A673 (cell line): Measurements from ENCODE around the gene RAB11A. TPM values are rescaled to one million over a fixed set of nuclear protein-coding genes. Genes with fewer than 3 reads are reported as not detected.

Experiments used
- BruUV-seq: library from RNA; stranded (reverse); fragments of 400-500 nt; replicated peaks from 2 replicates; lab custom pipeline; 2021; lab: Mats Ljungman, UMichigan
- CTCF ChIA-PET: fragments of 300-600 bp; sonication (Branson Sonifier 250); formaldehyde crosslinking; loops from one replicate; lab custom pipeline; 2022; ENCODE audit warnings: antibody characterized with exemption; lab: Charles Lee
- POLR2A ChIA-PET: fragments of 300-600 bp; sonication (Branson Sonifier 250); formaldehyde crosslinking; loops from one replicate; lab custom pipeline; 2022; ENCODE audit warnings: antibody characterized with exemption; ENCODE audit not compliant: low non-redundant PET; lab: Charles Lee
- DNase-seq: peaks from one replicate; pipeline ENCODE4 v3.0.0-alpha.2; 2015; ENCODE audit warnings: low spot score
- H3K27ac ChIP-seq: fragments of 200-600 bp; sonication (generic); 2 replicates; pipeline ENCODE4 v1.5.1; 2016; ENCODE audit warnings: mixed run types, low read depth, mild to moderate bottlenecking, mixed read lengths, antibody characterized with exemption, low read length; ENCODE audit not compliant: poor library complexity, severe bottlenecking
- H3K27me3 ChIP-seq: fragments of 200-600 bp; sonication (generic); replicated peaks from 2 replicates; pipeline ENCODE4 v1.6.1; 2017; ENCODE audit warnings: mixed run types, low read depth, mild to moderate bottlenecking, mixed read lengths, antibody characterized with exemption, low read length; ENCODE audit not compliant: insufficient read depth, poor library complexity
- H3K36me3 ChIP-seq: fragments of 200-600 bp; sonication (generic); 2 replicates; pipeline ENCODE4 v1.6.1; 2016; ENCODE audit warnings: mixed run types, mild to moderate bottlenecking, mixed read lengths, antibody characterized with exemption, low read length; ENCODE audit not compliant: insufficient read depth, poor library complexity, severe bottlenecking
- H3K4me1 ChIP-seq: fragments of 200-600 bp; sonication (generic); 2 replicates; pipeline ENCODE4 v1.6.1; 2017; ENCODE audit warnings: mixed run types, mild to moderate bottlenecking, mixed read lengths, antibody characterized with exemption, low read length; ENCODE audit not compliant: insufficient read depth, poor library complexity, severe bottlenecking
- H3K4me3 ChIP-seq: fragments of 200-600 bp; sonication (generic); 2 replicates; pipeline ENCODE4 v1.5.1; 2016; ENCODE audit warnings: low read depth, mixed run types, mild to moderate bottlenecking, mixed read lengths, low read length; ENCODE audit not compliant: poor library complexity, severe bottlenecking
- H3K9me3 ChIP-seq: fragments of 200-600 bp; sonication (generic); 2 replicates; pipeline ENCODE4 v1.6.1; 2016; ENCODE audit warnings: mixed run types, low read depth, mild to moderate bottlenecking, mixed read lengths, antibody characterized with exemption, low read length; ENCODE audit not compliant: poor library complexity, severe bottlenecking
- CTCF ChIP-seq: fragments of 300-800, 200-600 bp; sonication (generic); conservative IDR thresholded peaks from 2 replicates; pipeline ENCODE4 v1.5.1; 2017; ENCODE audit warnings: low read depth, mild to moderate bottlenecking, antibody characterized with exemption, low read length, moderate library complexity, mixed read lengths
- EZH2 ChIP-seq: fragments of 200-600 bp; sonication (generic); IDR thresholded peaks from 2 replicates; pipeline ENCODE4 v1.6.1; 2017; ENCODE audit warnings: borderline replicate concordance, low read depth, mild to moderate bottlenecking, mixed read lengths, antibody characterized with exemption, low read length; ENCODE audit not compliant: poor library complexity, severe bottlenecking
- intact Hi-C: fragments of 100-400 bp; cut with micrococcal nuclease; formaldehyde crosslinking; loops from one replicate; pipeline ENCODE4 v1.10.0; 2022; ENCODE audit not compliant: unreplicated experiment
- total RNA-seq: library from RNA; stranded (reverse); gene quantifications from 2 replicates; pipeline ENCODE4 v1.2.3, GENCODE V29; 2021

Gene RAB11A
- total RNA-seq, 1 experiment from 2014 or later, result 227 TPM

GRCh38 chr15:65921780-65922179 lies 52.5 kb downstream of the RAB11A start:
- Histone ChIP-seq H3K27me3 (no peaks in the 10 kb centered on the region), H3K4me1 (no peaks in the 10 kb centered on the region), H3K4me3 (no peak overlapping the region), H3K27ac (no peak overlapping the region), H3K36me3 (no peaks in the 10 kb centered on the region), H3K9me3 (no peaks in the 10 kb centered on the region)
- ChIA-PET POLR2A (no interaction called here), CTCF (no interaction called here)
- no TSS peak for BruUV-seq
- intact Hi-C loops, result no loop called here
- TF ChIP-seq CTCF (no peak), EZH2 (no peak)
- no peak for DNase-seq

- intact Hi-C loops, result no loop called here
- Histone ChIP-seq H3K36me3 (no peaks in the 10 kb centered on the region), H3K4me1 (no peaks in the 10 kb centered on the region), H3K9me3 (no peaks in the 10 kb centered on the region), H3K27ac (no peak overlapping the region), H3K4me3 (no peak overlapping the region), H3K27me3 (no peaks in the 10 kb centered on the region)
- ChIA-PET CTCF (no interaction called here), POLR2A (no interaction called here)
- TF ChIP-seq EZH2 (no peak), CTCF (no peak)
- BruUV-seq, result no TSS peak
- DNase-seq, result no peak
These were observed 53.3 kb downstream of the RAB11A start for GRCh38 chr15:65922621-65923020.

GRCh38 chr15:65923264-65923663 lies 54.0 kb downstream of the RAB11A start:
- ChIA-PET POLR2A (no interaction called here), CTCF (no interaction called here)
- TF ChIP-seq CTCF, result no peak
- no peak for TF ChIP-seq EZH2
- H3K4me1 ChIP-seq, result no peaks in the 10 kb centered on the region
- no peaks in the 10 kb centered on the region for H3K36me3 ChIP-seq
- intact Hi-C loops, result no loop called here
- BruUV-seq, result no TSS peak
- no peaks in the 10 kb centered on the region for H3K9me3 ChIP-seq
- H3K27me3 ChIP-seq, result no peaks in the 10 kb centered on the region
- no peak overlapping the region for H3K27ac ChIP-seq
- no peak for DNase-seq
- no peak overlapping the region for H3K4me3 ChIP-seq
